PFSK-1 (cell line): ENCODE results near the gene APOBR.

Experiments used
- FOXP2 ChIP-seq: optimal IDR thresholded peaks from 2 replicates; pipeline ENCODE3; 2011; ENCODE audit warnings: borderline replicate concordance, control low read depth, inconsistent platforms; ENCODE audit not compliant: insufficient read depth; ENCODE audit errors: extremely low read length, extremely low read depth
- POLR2AphosphoS5 ChIP-seq: IDR thresholded peaks from 2 replicates; pipeline ENCODE4 v1.6.1; 2012; ENCODE audit warnings: low read depth, mild to moderate bottlenecking, control low read depth, low read length, moderate library complexity
- REST ChIP-seq, 2 experiments: IDR thresholded peaks; 2 replicates each; pipeline versions ENCODE4 v1.6.1 to v1.8.0; 2011 to 2012; ENCODE audit warnings: low read depth in 2 of 2, low read length in 2 of 2, control low read depth in 1 of 2, inconsistent platforms in 1 of 2, mild to moderate bottlenecking in 1 of 2, moderate library complexity in 1 of 2; ENCODE audit not compliant: insufficient read depth in 1 of 2
- SIN3A ChIP-seq: IDR thresholded peaks from 2 replicates; pipeline ENCODE4 v1.6.1; 2012; ENCODE audit warnings: mild to moderate bottlenecking, low read length, moderate library complexity, borderline replicate concordance; ENCODE audit not compliant: insufficient read depth
- TAF1 ChIP-seq: IDR thresholded peaks from 2 replicates; pipeline ENCODE4 v1.6.1; 2012; ENCODE audit warnings: low read length, control low read depth, borderline replicate concordance; ENCODE audit not compliant: insufficient read depth

The APOBR gene

GRCh38 chr16:28495098-28495793, 803 bp downstream of the APOBR start:
- TF ChIP-seq FOXP2 (no peak), POLR2AphosphoS5 (no peak), TAF1 (no peak), REST (IDR thresholded peaks at IDR 0.05; ENCODE audit: insufficient read depth in 1 of 2, low read depth in 2 of 2, low read length in 2 of 2) (no peak), SIN3A (no peak)

GRCh38 chr16:28495795-28496749, 1.6 kb downstream of the APOBR start:
- TF ChIP-seq REST (IDR thresholded peaks at IDR 0.05; ENCODE audit: insufficient read depth in 1 of 2, low read depth in 2 of 2, low read length in 2 of 2) (no peak), FOXP2 (no peak), SIN3A (no peak)

DNA sequence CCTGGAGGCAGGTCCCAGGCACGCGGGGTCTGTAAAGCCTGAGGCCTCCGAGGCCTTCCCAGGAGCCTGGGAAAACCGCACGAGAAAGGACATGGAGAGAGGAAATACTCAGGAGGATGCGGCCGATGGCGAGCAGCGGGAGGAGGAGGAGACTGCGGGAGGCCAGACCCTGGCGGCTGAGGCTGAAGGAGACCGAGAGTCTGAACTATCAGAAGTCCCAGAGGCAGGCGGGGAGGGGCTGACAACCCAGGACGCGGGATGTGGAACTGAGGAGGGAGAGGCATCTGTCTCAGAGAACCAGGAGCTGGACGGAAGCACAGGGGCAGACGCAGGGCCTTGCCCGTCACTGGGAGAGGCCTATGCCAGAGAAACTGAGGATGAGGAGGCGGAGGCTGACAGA, 2.4 kb downstream of the APOBR start:
- TF ChIP-seq SIN3A (no peak), TAF1 (no peak), REST (IDR thresholded peaks at IDR 0.05; ENCODE audit: insufficient read depth in 1 of 2, low read depth in 2 of 2, low read length in 2 of 2) (no peak), POLR2AphosphoS5 (no peak), FOXP2 (no peak)

DNA sequence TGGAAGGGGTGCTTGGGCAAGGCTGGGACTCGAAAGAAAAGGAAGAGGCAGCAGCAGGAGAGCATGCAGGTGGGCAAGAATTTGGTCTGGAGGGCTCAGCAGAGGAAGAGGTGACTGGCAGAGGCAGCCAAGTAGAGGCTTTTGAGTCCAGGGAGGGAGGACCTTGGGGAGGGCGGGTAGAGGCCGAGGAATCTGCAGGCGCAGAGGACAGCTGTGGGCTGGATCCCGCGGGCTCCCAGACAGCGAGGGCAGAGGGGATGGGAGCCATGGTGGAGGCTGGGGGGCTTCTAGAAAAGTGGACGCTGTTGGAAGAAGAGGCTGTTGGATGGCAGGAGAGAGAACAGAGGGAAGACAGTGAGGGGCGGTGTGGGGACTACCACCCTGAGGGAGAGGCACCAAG, 2.9 kb downstream of the APOBR start:
- TF ChIP-seq POLR2AphosphoS5 (no peak), SIN3A (no peak)

DNA sequence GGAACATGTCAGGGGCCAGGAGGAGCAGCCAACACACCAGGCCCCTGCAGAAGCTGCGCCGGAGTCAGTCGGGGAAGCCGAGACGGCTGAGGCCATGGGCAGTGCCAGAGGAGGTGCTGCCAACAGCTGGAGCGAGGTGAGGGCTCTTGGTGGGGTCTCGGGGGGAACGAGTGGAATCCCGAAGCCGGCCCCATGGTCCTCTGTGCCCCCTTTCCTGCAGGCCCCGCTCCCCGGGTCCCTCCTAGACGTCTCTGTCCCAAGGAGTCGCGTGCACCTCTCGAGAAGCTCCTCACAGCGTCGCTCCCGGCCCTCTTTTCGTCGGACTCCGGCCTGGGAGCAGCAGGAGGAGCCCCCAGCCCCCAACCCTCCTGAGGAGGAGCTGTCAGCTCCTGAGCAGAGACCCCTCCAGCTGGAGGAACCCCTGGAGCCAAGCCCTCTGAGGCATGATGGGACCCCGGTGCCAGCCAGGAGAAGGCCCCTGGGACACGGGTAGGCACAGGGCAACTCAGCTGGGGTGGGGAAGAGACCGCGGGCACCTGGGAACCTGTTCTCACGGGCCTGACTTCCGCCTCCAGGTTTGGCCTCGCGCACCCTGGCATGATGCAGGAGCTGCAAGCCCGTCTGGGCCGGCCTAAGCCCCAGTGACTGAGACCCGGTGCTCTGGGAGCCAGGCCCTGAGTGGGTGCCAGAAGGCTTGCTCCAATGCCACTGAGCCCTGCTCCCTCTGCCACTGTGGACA, 3.6 kb downstream of the APOBR start:
- no peak for TF ChIP-seq REST (IDR thresholded peaks at IDR 0.05; ENCODE audit: insufficient read depth in 1 of 2, low read depth in 2 of 2, low read length in 2 of 2)
- no peak for TF ChIP-seq TAF1
- TF ChIP-seq POLR2AphosphoS5 = no peak
- TF ChIP-seq SIN3A = no peak
- TF ChIP-seq FOXP2 = no peak
